H1 (cell line): ENCODE measurements around the gene LHFPL6. TPM values are rescaled to one million over a fixed set of nuclear protein-coding genes. Genes with fewer than 3 reads are reported as not detected.
A peak's percentile ranks its signal among the peaks of the same experiment; 100 is the strongest.

Experiments
- CTCF ChIA-PET: fragments of 300-600 bp; sonication (Branson Sonifier 250); formaldehyde crosslinking; loops from one replicate; lab custom pipeline; 2021; ENCODE audit not compliant: partially characterized antibody; lab: Charles Lee
- POLR2A ChIA-PET: fragments of 300-600 bp; sonication (Branson Sonifier 250); formaldehyde crosslinking; loops from one replicate; lab custom pipeline; 2021; ENCODE audit warnings: inconsistent platforms; ENCODE audit not compliant: partially characterized antibody; lab: Charles Lee
- DNase-seq, 2 experiments: peaks; one replicate each; pipeline versions ENCODE4 v3.0.0 to v3.0.0-alpha.2; 2010 to 2022; ENCODE audit warnings: low spot score in 2 of 2, low read depth in 1 of 2, mixed read lengths in 1 of 2
- FAIRE-seq: peaks from 2 replicates; lab custom pipeline; 2011; peaks lifted over from hg19 to GRCh38; lab: Jason Lieb, UNC
- H2AFZ ChIP-seq: 2 replicates; pipeline ENCODE4 v1.8.1; 2012; ENCODE audit warnings: low read length, inconsistent platforms
- H2AK5ac ChIP-seq: 2 replicates; pipeline ENCODE4 v1.6.1; 2013; ENCODE audit warnings: low read depth, low read length
- H2BK120ac ChIP-seq: replicated peaks from 2 replicates; pipeline ENCODE3; 2013; ENCODE audit warnings: low read depth, low read length, inconsistent platforms
- H2BK12ac ChIP-seq: 2 replicates; pipeline ENCODE4 v1.6.1; 2013; ENCODE audit warnings: low read depth, low read length
- H2BK15ac ChIP-seq: 2 replicates; pipeline ENCODE4 v1.6.1; 2013; ENCODE audit warnings: low read length
- H2BK20ac ChIP-seq: 2 replicates; pipeline ENCODE4 v1.6.1; 2013; ENCODE audit warnings: low read length
- H2BK5ac ChIP-seq: 2 replicates; pipeline ENCODE4 v1.6.1; 2013; ENCODE audit warnings: low read depth, low read length
- H3K14ac ChIP-seq: 2 replicates; pipeline ENCODE4 v1.6.1; 2013; ENCODE audit warnings: inconsistent platforms; ENCODE audit not compliant: insufficient read length
- H3K18ac ChIP-seq: 2 replicates; pipeline ENCODE4 v1.6.1; 2013; ENCODE audit warnings: low read length; ENCODE audit errors: extremely low read depth
- H3K23ac ChIP-seq: 2 replicates; pipeline ENCODE4 v1.6.1; 2013; ENCODE audit warnings: inconsistent platforms; ENCODE audit not compliant: insufficient read length
- H3K23me2 ChIP-seq: 2 replicates; pipeline ENCODE4 v1.6.1; 2013; ENCODE audit warnings: low read depth, low read length
- H3K27ac ChIP-seq: 2 replicates; pipeline ENCODE4 v1.6.1; 2011; ENCODE audit warnings: low read depth, low read length, inconsistent platforms
- H3K27me3 ChIP-seq, 4 experiments: replicated peaks in 1 of 4; 1 replicate in 1 of 4; 2 replicates in 3 of 4; pipeline versions ENCODE4 v1.6.1 to v1.8.1; 2011 to 2013; ENCODE audit warnings: low read length in 3 of 4, mild to moderate bottlenecking in 3 of 4, inconsistent platforms in 2 of 4, mixed read lengths in 2 of 4, moderate library complexity in 1 of 4; ENCODE audit not compliant: control insufficient read depth in 3 of 4, insufficient read depth in 3 of 4; ENCODE audit errors: extremely low read depth in 1 of 4
- H3K36me3 ChIP-seq, 4 experiments: 2 replicates each; pipeline versions ENCODE4 v1.6.1 to v1.8.1; 2011 to 2013; ENCODE audit warnings: mild to moderate bottlenecking in 4 of 4, low read length in 3 of 4, moderate library complexity in 2 of 4, control low read depth in 1 of 4, inconsistent platforms in 1 of 4; ENCODE audit not compliant: insufficient read depth in 4 of 4, control insufficient read depth in 2 of 4
- H3K4ac ChIP-seq: replicated peaks from 2 replicates; pipeline ENCODE3; 2013; ENCODE audit warnings: low read length, low read depth, mixed read lengths, inconsistent platforms; ENCODE audit not compliant: insufficient read length
- H3K4me1 ChIP-seq, 4 experiments: replicated peaks in 1 of 4; 1 replicate in 1 of 4; 2 replicates in 3 of 4; pipeline versions ENCODE4 v1.6.1 to v1.8.1; 2011 to 2013; ENCODE audit warnings: low read length in 3 of 4, inconsistent platforms in 2 of 4, mixed read lengths in 1 of 4; ENCODE audit not compliant: insufficient read depth in 4 of 4, control insufficient read depth in 3 of 4
- H3K4me2 ChIP-seq, 2 experiments: 2 replicates each; pipeline versions ENCODE4 v1.6.1 to v1.8.1; 2011 to 2013; ENCODE audit warnings: low read depth in 2 of 2, low read length in 2 of 2, control low read depth in 1 of 2, inconsistent platforms in 1 of 2, mild to moderate bottlenecking in 1 of 2; ENCODE audit not compliant: insufficient read depth in 1 of 2
- H3K4me3 ChIP-seq, 4 experiments: fragments of 200-600, 300-600 bp in 1 of 4; sonication (generic), shearing (Covaris generic), sonication (Bioruptor Twin) in 1 of 4; 2 replicates each; pipeline versions ENCODE4 v1.5.1 to v1.8.1; 2011 to 2016; ENCODE audit warnings: low read length in 4 of 4, low read depth in 3 of 4, control low read depth in 2 of 4, inconsistent platforms in 2 of 4, mild to moderate bottlenecking in 2 of 4, mixed read lengths in 1 of 4, moderate library complexity in 1 of 4; ENCODE audit not compliant: insufficient read depth in 2 of 4; ENCODE audit errors: extremely low read depth in 1 of 4
- H3K56ac ChIP-seq: replicated peaks from 2 replicates; pipeline ENCODE3; 2013; ENCODE audit warnings: low read depth, mild to moderate bottlenecking, mixed read lengths, low read length, inconsistent platforms; ENCODE audit not compliant: insufficient read length
- H3K79me1 ChIP-seq: 2 replicates; pipeline ENCODE4 v1.6.1; 2013; ENCODE audit warnings: low read depth, low read length, control low read depth
- H3K79me2 ChIP-seq, 2 experiments: 2 replicates each; pipeline versions ENCODE4 v1.6.1 to v1.8.1; 2012 to 2013; ENCODE audit warnings: low read length in 2 of 2, mild to moderate bottlenecking in 2 of 2, inconsistent platforms in 1 of 2; ENCODE audit not compliant: insufficient read depth in 2 of 2, control insufficient read depth in 1 of 2
- H3K9ac ChIP-seq, 4 experiments: replicated peaks in 1 of 4; 1 replicate in 1 of 4; 2 replicates in 3 of 4; pipeline versions ENCODE4 v1.6.1 to v1.8.1; 2011 to 2013; ENCODE audit warnings: low read depth in 3 of 4, low read length in 3 of 4, control low read depth in 2 of 4, mild to moderate bottlenecking in 2 of 4, moderate library complexity in 2 of 4, inconsistent platforms in 1 of 4; ENCODE audit errors: extremely low read depth in 1 of 4
- H3K9me3 ChIP-seq, 2 experiments: 2 replicates each; pipeline versions ENCODE4 v1.6.1 to v1.8.1; 2012 to 2013; ENCODE audit warnings: mild to moderate bottlenecking in 2 of 2, moderate library complexity in 2 of 2, control low read depth in 1 of 2, inconsistent platforms in 1 of 2, low read depth in 1 of 2, low read length in 1 of 2, mixed read lengths in 1 of 2; ENCODE audit not compliant: insufficient read depth in 2 of 2
- H4K20me1 ChIP-seq, 2 experiments: replicated peaks in 1 of 2; 2 replicates each; pipeline versions ENCODE3 to v1.8.1; 2011 to 2013; ENCODE audit warnings: inconsistent platforms in 2 of 2, low read length in 2 of 2, mild to moderate bottlenecking in 1 of 2; ENCODE audit not compliant: insufficient read depth in 2 of 2, control insufficient read depth in 1 of 2
- H4K5ac ChIP-seq: 2 replicates; pipeline ENCODE4 v1.6.1; 2013; ENCODE audit warnings: low read length, low read depth, mixed read lengths, inconsistent platforms; ENCODE audit not compliant: insufficient read length
- H4K8ac ChIP-seq: 2 replicates; pipeline ENCODE4 v1.8.0; 2013; ENCODE audit warnings: mild to moderate bottlenecking, moderate library complexity, low read length, inconsistent platforms; ENCODE audit not compliant: insufficient read depth; ENCODE audit errors: extremely low read depth
- H4K91ac ChIP-seq: replicated peaks from 2 replicates; pipeline ENCODE3; 2013; ENCODE audit warnings: low read length, mixed read lengths, inconsistent platforms; ENCODE audit not compliant: insufficient read length
- CEBPB ChIP-seq: IDR thresholded peaks from 2 replicates; pipeline ENCODE4 v1.6.1; 2012; ENCODE audit warnings: low read depth, low read length
- CHD1 ChIP-seq: IDR thresholded peaks from 2 replicates; pipeline ENCODE4 v1.6.1; 2012; ENCODE audit warnings: low read depth, low read length, improper control_type of control experiment
- WGBS, 2 experiments: shearing (Covaris generic) in 1 of 2; methylation state at CpG; one replicate each; pipeline versions ENCODE4 v1.1.6 to v1.1.7; 2013 to 2015; ENCODE audit warnings: low lambda C conversion rate in 2 of 2, mixed read lengths in 2 of 2, inconsistent platforms in 1 of 2, low coverage in 1 of 2, missing lambda C conversion rate in 1 of 2; ENCODE audit not compliant: insufficient replicate concordance in 2 of 2, insufficient coverage in 1 of 2, insufficient read length in 1 of 2; ENCODE audit errors: extremely low coverage in 1 of 2, missing lambda C conversion rate in 1 of 2; 5-methylcytosine and 5-hydroxymethylcytosine counted together
- polyA plus RNA-seq, 7 experiments: library from polyadenylated mRNA; depleted of rRNA in 3 of 7; stranded (reverse) in 5 of 7; unstranded in 2 of 7; fragments of >200 nt in 5 of 7; fragments of 200-250 nt in 2 of 7; gene quantifications; 1 replicate in 5 of 7; 2 replicates in 1 of 7; 4 replicates in 1 of 7; pipeline versions ENCODE4 v1.2.1 to v1.2.3, GENCODE V29; 2011 to 2013; ENCODE audit warnings: missing spikeins in 2 of 7, mixed read lengths in 2 of 7
- total RNA-seq: library from RNA; stranded (reverse); fragmentation: NEBNext Ultra II Directional; extraction: Animal tissue kit (Norgen Biotek cat#: 25700); gene quantifications from 2 replicates; pipeline ENCODE4 v1.2.1, GENCODE V29; 2021

LHFPL6 gene
- total and polyA plus RNA-seq, 2 of the 8 experiments (the other 6 are each of a cell fraction or from before 2014, with no cell fraction given): 7.6 to 17.0 TPM

DNA sequence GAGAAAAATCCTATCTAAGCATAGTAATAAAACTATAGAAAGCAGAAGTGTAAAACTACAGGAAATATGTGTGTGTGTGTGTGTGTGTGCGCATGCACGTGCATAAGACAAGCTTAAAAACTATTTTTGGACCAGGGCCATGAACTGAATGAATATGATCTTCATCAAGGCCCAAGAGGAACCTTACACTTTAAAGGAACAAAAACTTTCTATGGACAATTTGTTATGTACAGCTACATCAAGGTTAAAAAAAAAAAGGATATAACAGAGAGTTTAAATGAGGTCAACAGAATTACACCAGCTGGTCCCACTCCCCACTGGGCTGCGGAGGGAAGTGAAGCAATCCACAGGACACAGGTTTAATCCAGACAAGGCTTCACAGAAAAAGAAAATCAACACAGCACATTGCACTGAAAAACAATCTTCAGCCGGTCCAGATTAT is 151.1 kb downstream of the LHFPL6 start:
- Histone ChIP-seq H3K14ac (no peak overlapping the region), H4K8ac (no peak overlapping the region), H3K79me1 (no peaks in the 10 kb centered on the region), H3K4me3 (no peak overlapping the region), H2BK20ac (no peak overlapping the region), H3K56ac (no peak overlapping the region), H2AFZ (no peak overlapping the region), H3K36me3 (no peaks in the 10 kb centered on the region), H4K5ac (no peak overlapping the region), H3K79me2 (no peaks in the 10 kb centered on the region), H2AK5ac (no peak overlapping the region), H4K20me1 (no peaks in the 10 kb centered on the region), H3K4me2 (no peak overlapping the region), H2BK5ac (no peak overlapping the region), H3K27ac (no peak overlapping the region), H4K91ac (no peak overlapping the region), H2BK120ac (no peak overlapping the region), H3K27me3 (no peaks in the 10 kb centered on the region), H3K4ac (no peak overlapping the region), H3K23ac (no peak overlapping the region), H3K23me2 (no peaks in the 10 kb centered on the region; the same call in 1 of the 2 replicates), H2BK15ac (no peak overlapping the region), H3K4me1 (peaks cover 0 to 8% (median 1%) of the 10 kb centered on the region in 4 experiments; a peak in 3 of 7 replicates), H3K18ac (no peak overlapping the region), H3K9ac (no peak overlapping the region), H2BK12ac (no peak overlapping the region), H3K9me3 (no peaks in the 10 kb centered on the region)
- CTCF ChIA-PET: interaction anchor here (1.7 kb wide), 1 partner anchor 160 kb away, joined by 5 read pairs; no protein-coding TSS in a partner anchor
- FAIRE-seq (no peak), DNase-seq (no peak)
- WGBS, 2 experiments: 92% methylated on average over 4 of the region's 4 CpGs; no CpG with 5 or more reads in 1 of the 2 experiments
- peak; percentile 77 for TF ChIP-seq CEBPB
- no peak for TF ChIP-seq CHD1
- POLR2A ChIA-PET: no interaction called here
